Measurements from ENCODE around the gene TMEM131L.

Gene TMEM131L

DNA sequence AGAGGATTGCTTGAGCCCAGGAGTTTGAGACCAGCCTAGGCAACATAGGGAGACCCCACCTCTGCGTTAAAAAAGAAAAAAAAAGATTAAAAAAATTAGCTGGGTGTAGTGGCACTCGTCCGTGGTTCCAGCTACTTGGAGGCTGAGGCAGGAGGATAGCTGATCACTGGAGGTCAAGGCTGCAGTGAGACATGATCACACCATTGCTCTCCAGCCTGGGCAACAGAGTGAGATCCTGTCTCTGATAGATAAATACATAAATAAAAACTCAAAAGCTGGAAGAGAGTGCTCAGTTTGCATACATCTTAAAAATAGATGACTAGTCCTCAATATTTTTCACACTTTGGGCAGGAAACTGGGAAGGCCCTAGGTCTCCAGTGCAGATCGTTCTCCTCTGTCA, 54.1 kb downstream of the TMEM131L start:
- H3K4me3 ChIP-seq (replicated peaks in 1 of 2; ENCODE audit: low read depth in 2 of 2, low read length in 2 of 2) = no peak overlapping the region
- DNase-seq (ENCODE audit: low read depth in 2 of 2) = no peak
- TF ChIP-seq, protein P1, sequence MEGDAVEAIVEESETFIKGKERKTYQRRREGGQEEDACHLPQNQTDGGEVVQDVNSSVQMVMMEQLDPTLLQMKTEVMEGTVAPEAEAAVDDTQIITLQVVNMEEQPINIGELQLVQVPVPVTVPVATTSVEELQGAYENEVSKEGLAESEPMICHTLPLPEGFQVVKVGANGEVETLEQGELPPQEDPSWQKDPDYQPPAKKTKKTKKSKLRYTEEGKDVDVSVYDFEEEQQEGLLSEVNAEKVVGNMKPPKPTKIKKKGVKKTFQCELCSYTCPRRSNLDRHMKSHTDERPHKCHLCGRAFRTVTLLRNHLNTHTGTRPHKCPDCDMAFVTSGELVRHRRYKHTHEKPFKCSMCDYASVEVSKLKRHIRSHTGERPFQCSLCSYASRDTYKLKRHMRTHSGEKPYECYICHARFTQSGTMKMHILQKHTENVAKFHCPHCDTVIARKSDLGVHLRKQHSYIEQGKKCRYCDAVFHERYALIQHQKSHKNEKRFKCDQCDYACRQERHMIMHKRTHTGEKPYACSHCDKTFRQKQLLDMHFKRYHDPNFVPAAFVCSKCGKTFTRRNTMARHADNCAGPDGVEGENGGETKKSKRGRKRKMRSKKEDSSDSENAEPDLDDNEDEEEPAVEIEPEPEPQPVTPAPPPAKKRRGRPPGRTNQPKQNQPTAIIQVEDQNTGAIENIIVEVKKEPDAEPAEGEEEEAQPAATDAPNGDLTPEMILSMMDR (IDR thresholded peaks at IDR 0.05; ENCODE audit: low read depth, low read length) = no peak

DNA sequence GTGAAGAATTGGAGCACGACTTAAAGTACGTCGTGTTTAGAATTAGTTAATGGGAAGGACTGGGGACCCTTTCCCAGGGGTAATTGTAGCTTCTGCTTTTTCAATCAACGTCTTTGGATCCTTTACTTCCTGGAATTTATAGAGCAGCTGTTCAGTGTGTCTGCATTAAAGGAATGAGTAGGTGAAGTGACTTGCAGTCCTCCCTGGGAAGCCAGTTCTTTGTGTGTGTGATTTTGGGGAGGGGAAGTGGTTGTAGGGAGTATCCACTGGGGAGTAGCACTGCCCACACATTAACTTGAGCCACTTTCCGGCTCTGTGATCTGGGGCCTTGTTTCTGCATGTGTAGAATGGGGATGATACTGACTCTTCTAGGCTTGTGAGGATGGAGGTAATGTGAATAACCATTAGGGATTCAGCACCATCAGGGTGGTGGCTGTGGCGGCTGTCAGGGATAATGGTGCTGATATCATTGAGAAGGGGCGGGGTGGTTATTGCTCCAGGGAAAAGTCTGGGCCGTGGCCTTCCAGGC, 54.7 kb downstream of the TMEM131L start:
- no peak overlapping the region for H3K4me3 ChIP-seq (replicated peaks in 1 of 2; ENCODE audit: low read depth in 2 of 2, low read length in 2 of 2)
- DNase-seq (ENCODE audit: low read depth in 2 of 2) = no peak
- TF ChIP-seq, protein P1 (IDR thresholded peaks at IDR 0.05; ENCODE audit: low read depth, low read length) = no peak

DNA sequence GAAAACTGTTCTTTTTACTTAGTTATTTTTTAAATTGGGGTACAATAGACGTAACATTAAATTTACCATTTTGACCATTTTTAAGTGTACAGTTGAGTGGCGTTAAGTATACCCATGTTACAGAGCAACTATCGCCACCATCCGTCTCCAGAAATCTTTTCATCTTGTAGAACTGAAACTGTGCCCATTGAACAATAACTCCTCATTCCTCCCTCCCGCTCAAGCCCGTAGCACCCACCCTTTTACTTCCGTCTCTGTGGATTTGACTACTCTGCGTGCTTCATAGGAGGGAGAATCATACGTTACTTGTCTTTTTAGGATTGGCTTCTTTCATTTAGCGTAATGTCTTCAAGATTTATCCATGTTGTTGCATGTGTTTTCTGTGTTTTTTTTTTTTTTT, 55.3 kb downstream of the TMEM131L start:
- H3K4me3 ChIP-seq (replicated peaks in 1 of 2; ENCODE audit: low read depth in 2 of 2, low read length in 2 of 2) = no peak overlapping the region
- no peak for DNase-seq (ENCODE audit: low read depth in 2 of 2)
- TF ChIP-seq, protein P1 (IDR thresholded peaks at IDR 0.05; ENCODE audit: low read depth, low read length) = no peak

DNA sequence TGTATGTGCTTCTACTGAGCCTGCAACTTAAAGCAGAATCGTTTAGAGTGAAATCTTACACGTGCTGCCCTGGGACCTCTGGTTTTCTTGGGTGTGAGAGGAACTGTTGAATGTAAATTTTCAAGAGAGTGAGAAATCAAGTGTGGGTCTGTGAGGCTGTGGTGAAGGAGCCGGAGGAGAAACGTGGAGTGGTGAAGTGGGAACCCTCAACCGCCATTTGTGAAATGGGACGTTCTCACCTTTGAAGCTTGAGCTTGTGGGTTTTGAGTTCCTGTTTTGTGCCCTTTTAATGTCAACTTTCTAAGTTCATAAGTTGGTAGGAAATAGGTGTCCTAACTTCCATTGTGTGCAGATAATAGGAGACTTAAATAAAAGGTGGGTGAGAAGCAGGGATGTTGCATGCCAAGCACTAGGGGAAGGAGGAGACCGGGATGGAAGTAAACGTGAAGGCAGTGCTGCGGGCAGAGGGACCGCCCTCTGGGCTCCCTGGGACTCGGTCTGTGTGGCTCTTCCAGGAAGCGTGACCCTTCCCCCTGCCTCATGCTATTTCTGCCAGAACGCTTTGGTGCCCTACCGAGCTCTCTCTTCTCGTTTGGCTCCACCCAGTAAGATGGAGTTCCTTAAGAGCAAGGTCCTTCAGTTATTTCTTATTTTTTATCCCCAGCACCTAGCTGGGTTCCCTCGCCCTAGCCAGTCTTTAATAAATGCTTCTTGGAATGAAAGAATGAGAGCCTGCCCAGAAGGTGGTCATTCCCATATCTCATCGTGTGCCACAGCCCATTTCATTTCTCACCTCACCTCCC, 56.0 kb downstream of the TMEM131L start:
- TF ChIP-seq, protein P1 (IDR thresholded peaks at IDR 0.05; ENCODE audit: low read depth, low read length) = no peak
- DNase-seq (ENCODE audit: low read depth in 2 of 2) = no peak
- H3K4me3 ChIP-seq (replicated peaks in 1 of 2; ENCODE audit: low read depth in 2 of 2, low read length in 2 of 2) = no peak overlapping the region

DNA sequence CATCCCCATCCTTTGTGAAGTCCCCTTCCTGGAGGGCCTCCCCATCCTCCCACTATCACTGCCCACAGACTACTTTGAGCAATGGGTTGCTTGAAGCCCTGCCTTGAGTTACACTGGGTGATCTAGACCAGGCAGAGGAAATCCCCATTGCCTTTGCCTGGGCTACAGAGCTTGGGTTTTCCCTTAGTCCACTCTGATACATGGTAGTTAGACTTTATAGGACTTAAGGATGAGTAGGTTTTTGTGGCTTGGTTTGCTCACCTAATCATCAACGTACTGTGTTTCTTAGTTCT, 56.6 kb downstream of the TMEM131L start:
- TF ChIP-seq, protein P1 (IDR thresholded peaks at IDR 0.05; ENCODE audit: low read depth, low read length) = no peak
- no peak overlapping the region for H3K4me3 ChIP-seq (replicated peaks in 1 of 2; ENCODE audit: low read depth in 2 of 2, low read length in 2 of 2)
- no peak for DNase-seq (ENCODE audit: low read depth in 2 of 2)

DNA sequence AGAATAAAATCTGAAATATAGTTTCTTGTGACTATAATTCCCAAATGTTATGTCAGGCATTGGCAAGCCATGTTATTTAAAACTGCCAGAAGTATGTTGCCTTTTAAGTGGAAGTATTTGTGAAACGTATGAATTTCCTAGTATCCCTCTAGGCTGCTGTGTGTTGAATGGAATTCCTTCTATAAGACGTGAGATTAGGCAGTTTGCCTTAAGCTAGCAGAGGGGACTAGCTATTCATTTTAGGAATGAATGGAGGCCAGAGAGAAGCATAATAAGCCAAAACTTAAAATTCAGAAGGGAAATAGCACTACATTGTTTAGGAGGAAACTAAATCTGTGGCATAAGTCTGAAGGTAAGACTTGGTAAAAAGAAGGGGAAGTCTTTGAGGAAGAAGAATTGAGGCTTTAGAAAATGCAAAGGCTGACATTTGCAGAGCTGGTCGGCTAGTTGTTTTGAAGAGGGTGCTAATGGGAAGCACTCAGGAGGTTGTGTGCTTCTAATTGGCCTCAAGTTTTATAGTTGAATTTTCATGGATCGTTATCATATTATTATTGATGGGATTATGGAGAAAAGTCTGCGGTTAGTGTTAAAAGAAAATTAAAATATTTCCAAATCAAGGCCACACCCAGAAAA, 57.1 kb downstream of the TMEM131L start:
- TF ChIP-seq, protein P1 (IDR thresholded peaks at IDR 0.05; ENCODE audit: low read depth, low read length) = no peak
- no peak overlapping the region for H3K4me3 ChIP-seq (replicated peaks in 1 of 2; ENCODE audit: low read depth in 2 of 2, low read length in 2 of 2)
- DNase-seq (ENCODE audit: low read depth in 2 of 2) = no peak
